GM19025 (cell line): ENCODE results near the gene ANKRD12.

ENCODE experiments used
- ATAC-seq: cut with Tn5 transposase; IDR thresholded peaks from one replicate; pipeline ENCODE4 v1.9.1; 2021; ENCODE audit warnings: mild to moderate bottlenecking, low read depth, moderate library complexity; ENCODE audit not compliant: unreplicated experiment

ANKRD12 gene

GRCh38 chr18:9278028-9278427, 141.4 kb downstream of the ANKRD12 start:
- ATAC-seq = no peak

- no peak for ATAC-seq
These were observed 144.3 kb downstream of the ANKRD12 start for GRCh38 chr18:9280849-9281248.

- no peak for ATAC-seq
These were observed 145.2 kb downstream of the ANKRD12 start for GRCh38 chr18:9281780-9282179.

GRCh38 chr18:9283791-9284190, 147.2 kb downstream of the ANKRD12 start:
- ATAC-seq = no peak

- no peak for ATAC-seq
These were observed 149.0 kb downstream of the ANKRD12 start for GRCh38 chr18:9285604-9286003.

GRCh38 chr18:9287036-9287435, 150.5 kb downstream of the ANKRD12 start:
- no peak for ATAC-seq

- ATAC-seq = no peak
These were observed 153.1 kb downstream of the ANKRD12 start for GRCh38 chr18:9289698-9290097.

- ATAC-seq = no peak
These were observed 153.6 kb downstream of the ANKRD12 start for GRCh38 chr18:9290156-9290555.

- ATAC-seq = no peak
These were observed 155.5 kb downstream of the ANKRD12 start for GRCh38 chr18:9292047-9292446.

- no peak for ATAC-seq
These were observed 157.4 kb downstream of the ANKRD12 start for GRCh38 chr18:9293948-9294347.

- no peak for ATAC-seq
These were observed 159.8 kb downstream of the ANKRD12 start for GRCh38 chr18:9296233-9297006.

- no peak for ATAC-seq
These were observed 160.4 kb downstream of the ANKRD12 start for GRCh38 chr18:9297007-9297393.

GRCh38 chr18:9304388-9305070, 167.9 kb downstream of the ANKRD12 start:
- ATAC-seq = no peak

- no peak for ATAC-seq
These were observed 182.8 kb downstream of the ANKRD12 start for GRCh38 chr18:9319333-9319732.

GRCh38 chr18:9321017-9321452, 184.5 kb downstream of the ANKRD12 start:
- no peak for ATAC-seq

- ATAC-seq = no peak
These were observed 185.2 kb downstream of the ANKRD12 start for GRCh38 chr18:9321736-9322135.

- ATAC-seq = no peak
These were observed 186.2 kb downstream of the ANKRD12 start for GRCh38 chr18:9322744-9323143.

- no peak for ATAC-seq
These were observed 187.3 kb downstream of the ANKRD12 start for GRCh38 chr18:9323750-9324445.

GRCh38 chr18:9325716-9326115, 189.1 kb downstream of the ANKRD12 start:
- ATAC-seq = no peak

- no peak for ATAC-seq
These were observed 192.2 kb downstream of the ANKRD12 start for GRCh38 chr18:9328776-9329175.

- ATAC-seq = no peak
These were observed 192.9 kb downstream of the ANKRD12 start for GRCh38 chr18:9329471-9329870.
